K562 (cell line): ENCODE data around the gene TMEM126A. TPM values are rescaled to one million over a fixed set of nuclear protein-coding genes. Genes with fewer than 3 reads are reported as not detected.

ENCODE experiments used
- ADNP ChIP-seq: fragments of 200-800 bp; sonication (Bioruptor generic); IDR thresholded peaks from 2 replicates; pipeline ENCODE4 v1.6.1; 2016; ENCODE audit warnings: missing genetic modification characterization, missing compliant biosample characterization
- ARID2 ChIP-seq: fragments of 450-650 bp; IDR thresholded peaks from 2 replicates; pipeline ENCODE4 v1.6.1; 2017; ENCODE audit warnings: antibody characterized with exemption, mild to moderate bottlenecking
- BHLHE40 ChIP-seq: IDR thresholded peaks from 2 replicates; pipeline ENCODE4 v1.6.1; 2011; ENCODE audit warnings: low read length, improper control_type of control experiment
- CGGBP1 ChIP-seq: fragments of 250-450 bp; sonication (Bioruptor Pico); IDR thresholded peaks from 2 replicates; pipeline ENCODE4 v1.9.0; 2021; ENCODE audit warnings: mild to moderate bottlenecking
- FOXA3 ChIP-seq, 2 experiments: fragments of 450-650 bp in 1 of 2; sonication (generic) in 1 of 2; formaldehyde crosslinking; IDR thresholded peaks in 1 of 2; conservative IDR thresholded peaks in 1 of 2; 2 replicates each; pipeline versions ENCODE4 v1.4.0 to v1.8.0; 2020 to 2022; ENCODE audit warnings: mild to moderate bottlenecking in 2 of 2, missing genetic modification reagents in 1 of 2
- HDAC6 ChIP-seq: IDR thresholded peaks from 2 replicates; pipeline ENCODE4 v1.6.1; 2012; ENCODE audit warnings: low read depth, mild to moderate bottlenecking, control low read depth, inconsistent platforms, low read length, moderate library complexity
- LARP7 ChIP-seq: fragments of 450-650 bp; IDR thresholded peaks from 2 replicates; pipeline ENCODE4 v1.6.1; 2016
- MCM5 ChIP-seq: fragments of 450-650 bp; IDR thresholded peaks from 2 replicates; pipeline ENCODE4 v1.6.1; 2016; ENCODE audit warnings: low read depth
- NEUROD1 ChIP-seq: fragments of 150-350 bp; IDR thresholded peaks from 2 replicates; pipeline ENCODE4 v1.6.1; 2014; ENCODE audit warnings: borderline replicate concordance, low read length, low read depth; ENCODE audit not compliant: partially characterized antibody
- NFIC ChIP-seq: fragments of 450-650 bp; IDR thresholded peaks from 2 replicates; pipeline ENCODE4 v1.6.1; 2017; ENCODE audit warnings: mild to moderate bottlenecking, inconsistent platforms
- NR2C2 ChIP-seq, 2 experiments: fragments of 200-800 bp in 1 of 2; sonication (Bioruptor generic) in 1 of 2; sonication (generic) in 1 of 2; formaldehyde crosslinking in 1 of 2; IDR thresholded peaks; 2 replicates each; pipeline versions ENCODE4 v1.6.1 to v1.8.0; 2016 to 2022; ENCODE audit warnings: mild to moderate bottlenecking in 1 of 2, missing compliant biosample characterization in 1 of 2, missing genetic modification characterization in 1 of 2, missing genetic modification reagents in 1 of 2
- POU5F1 ChIP-seq: fragments of 150-350 bp; IDR thresholded peaks from 2 replicates; pipeline ENCODE4 v1.6.1; 2014; ENCODE audit warnings: borderline replicate concordance, low read length, low read depth, mild to moderate bottlenecking; ENCODE audit not compliant: partially characterized antibody
- ZBTB11 ChIP-seq, 3 experiments: fragments of 200-800 bp in 1 of 3; fragments of 250-450 bp in 1 of 3; fragments of 450-650 bp in 1 of 3; sonication (Bioruptor Pico) in 1 of 3; sonication (Bioruptor generic) in 1 of 3; formaldehyde crosslinking in 1 of 3; IDR thresholded peaks; 2 replicates each; pipeline versions ENCODE4 v1.6.1 to v1.8.0; 2016 to 2022; ENCODE audit warnings: mild to moderate bottlenecking in 2 of 3, missing genetic modification characterization in 2 of 3, missing compliant biosample characterization in 1 of 3, moderate library complexity in 1 of 3
- ZKSCAN8 ChIP-seq: fragments of 200-800 bp; sonication (Bioruptor generic); IDR thresholded peaks from 2 replicates; pipeline ENCODE4 v1.6.1; 2016; ENCODE audit warnings: missing genetic modification characterization, missing compliant biosample characterization
- ZNF133 ChIP-seq: fragments of 250-450 bp; sonication (Bioruptor Pico); IDR thresholded peaks from 2 replicates; pipeline ENCODE4 v1.4.0; 2020; ENCODE audit warnings: mild to moderate bottlenecking
- polyA plus RNA-seq, 8 experiments: library from polyadenylated mRNA; depleted of rRNA in 4 of 8; stranded (reverse) in 5 of 8; unstranded in 3 of 8; fragments of >200 nt; fragmentation: Nextera tagmentation in 2 of 8; fragmentation: Illumina TruSeq in 1 of 8; extraction: Ambion mirVana in 2 of 8; extraction: Trizol in 1 of 8; gene quantifications; 2 replicates each; pipeline versions ENCODE4 v1.2.1 to v1.2.3, GENCODE V29; 2011 to 2014; ENCODE audit warnings: inconsistent platforms in 1 of 8, missing spikeins in 1 of 8
- total RNA-seq, 7 experiments: library from RNA; depleted of rRNA in 6 of 7; stranded (reverse); fragments of >200 nt in 6 of 7; fragmentation: Illumina TruSeq in 2 of 7; extraction: Trizol in 2 of 7; gene quantifications; 2 replicates each; pipeline versions ENCODE4 v1.2.1 to v1.2.3, GENCODE V29; 2011 to 2021; ENCODE audit warnings: low replicate concordance in 1 of 7
- TF ChIP-seq, protein P1 (sequence below): fragments of 450-650 bp; formaldehyde crosslinking; IDR thresholded peaks from 2 replicates; pipeline ENCODE4 v1.4.0; 2020; ENCODE audit warnings: mild to moderate bottlenecking, moderate library complexity
- TF ChIP-seq, protein P2 (sequence below): sonication (generic); formaldehyde crosslinking; IDR thresholded peaks from 2 replicates; pipeline ENCODE4 v1.8.1; 2023; ENCODE audit warnings: mild to moderate bottlenecking, missing genetic modification reagents
- TF ChIP-seq, protein P3 (sequence below): fragments of 450-650 bp; formaldehyde crosslinking; IDR thresholded peaks from 2 replicates; pipeline ENCODE4 v1.4.0; 2022; ENCODE audit warnings: missing genetic modification characterization

The TMEM126A gene
- total and polyA plus RNA-seq, 9 of the 15 experiments (the other 6 are each of a cell fraction or from before 2014, with no cell fraction given) = 19.3 to 154 (median 56.3) TPM

DNA sequence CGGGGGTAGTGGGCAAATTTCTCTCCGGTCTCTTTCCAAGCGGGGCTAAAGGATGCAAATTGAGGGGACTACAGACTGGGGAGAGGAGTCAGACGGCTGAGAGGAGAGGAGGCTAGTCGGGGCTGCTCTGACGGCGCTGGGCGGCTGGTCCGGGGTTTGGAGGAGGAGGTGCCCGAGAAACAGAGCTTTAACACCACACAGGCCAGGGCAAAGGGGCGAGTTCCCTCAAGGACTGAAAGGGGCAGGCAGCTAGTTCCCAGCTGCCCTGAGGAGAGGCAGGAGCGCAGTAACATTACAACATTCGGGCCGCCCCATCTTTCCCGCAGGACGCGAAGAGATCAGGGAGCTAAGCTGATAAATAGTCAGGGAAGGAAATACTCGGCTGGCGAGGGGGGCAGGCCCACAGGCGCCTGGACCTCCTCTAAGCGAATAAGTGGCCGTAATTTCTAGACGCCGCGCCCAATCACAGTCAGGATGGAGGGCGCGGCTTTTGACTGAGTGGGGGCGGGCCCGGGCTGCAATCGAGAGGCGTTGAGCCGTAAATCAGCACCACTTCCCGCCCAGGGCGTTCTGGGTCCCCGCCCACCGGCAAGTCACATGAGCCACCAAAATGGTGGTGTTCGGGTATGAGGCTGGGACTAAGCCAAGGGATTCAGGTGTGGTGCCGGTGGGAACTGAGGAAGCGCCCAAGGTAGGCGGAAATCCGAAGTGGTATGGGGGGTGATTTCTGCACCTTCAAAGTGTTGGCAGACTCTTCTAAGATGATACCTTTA lies 19.6 kb upstream of the TMEM126A start, which contains the start of gene TMEM126B (continued):
- TF ChIP-seq FOXA3 (CRISPR knock-in tag; conservative IDR thresholded peaks at IDR 0.05 in 1 of 2, IDR thresholded peaks at IDR 0.05 in 1 of 2) (no peak), BHLHE40 (peak; percentile 68), POU5F1 (no peak), NEUROD1 (peak; percentile 35), NR2C2 (CRISPR knock-in tag; IDR thresholded peaks at IDR 0.05) (no peak), NR2C2 (tag; IDR thresholded peaks at IDR 0.05) (peak; percentile 26; the same call in 1 of the 2 replicates), HDAC6 (no peak), NFIC (peak; percentile 76), ARID2 (peak; percentile 45; the same call in 1 of the 2 replicates), LARP7 (no peak), MCM5 (no peak), ZKSCAN8 (no peak), ADNP (no peak), CGGBP1 (no peak), ZBTB11 (CRISPR knock-in tag; IDR thresholded peaks at IDR 0.05) (no peak), ZNF133 (CRISPR knock-in tag) (no peak)
- TF ChIP-seq, protein P1, sequence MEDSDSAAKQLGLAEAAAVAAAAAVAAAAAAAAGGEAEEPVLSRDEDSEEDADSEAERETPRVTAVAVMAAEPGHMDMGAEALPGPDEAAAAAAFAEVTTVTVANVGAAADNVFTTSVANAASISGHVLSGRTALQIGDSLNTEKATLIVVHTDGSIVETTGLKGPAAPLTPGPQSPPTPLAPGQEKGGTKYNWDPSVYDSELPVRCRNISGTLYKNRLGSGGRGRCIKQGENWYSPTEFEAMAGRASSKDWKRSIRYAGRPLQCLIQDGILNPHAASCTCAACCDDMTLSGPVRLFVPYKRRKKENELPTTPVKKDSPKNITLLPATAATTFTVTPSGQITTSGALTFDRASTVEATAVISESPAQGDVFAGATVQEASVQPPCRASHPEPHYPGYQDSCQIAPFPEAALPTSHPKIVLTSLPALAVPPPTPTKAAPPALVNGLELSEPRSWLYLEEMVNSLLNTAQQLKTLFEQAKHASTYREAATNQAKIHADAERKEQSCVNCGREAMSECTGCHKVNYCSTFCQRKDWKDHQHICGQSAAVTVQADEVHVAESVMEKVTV (CRISPR knock-in tag) = no peak
- TF ChIP-seq, protein P2, sequence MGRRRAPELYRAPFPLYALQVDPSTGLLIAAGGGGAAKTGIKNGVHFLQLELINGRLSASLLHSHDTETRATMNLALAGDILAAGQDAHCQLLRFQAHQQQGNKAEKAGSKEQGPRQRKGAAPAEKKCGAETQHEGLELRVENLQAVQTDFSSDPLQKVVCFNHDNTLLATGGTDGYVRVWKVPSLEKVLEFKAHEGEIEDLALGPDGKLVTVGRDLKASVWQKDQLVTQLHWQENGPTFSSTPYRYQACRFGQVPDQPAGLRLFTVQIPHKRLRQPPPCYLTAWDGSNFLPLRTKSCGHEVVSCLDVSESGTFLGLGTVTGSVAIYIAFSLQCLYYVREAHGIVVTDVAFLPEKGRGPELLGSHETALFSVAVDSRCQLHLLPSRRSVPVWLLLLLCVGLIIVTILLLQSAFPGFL (CRISPR knock-in tag) = 0 out of 2 replicates have a peak, but pooled peaks have one; percentile 4
- TF ChIP-seq, protein P3, sequence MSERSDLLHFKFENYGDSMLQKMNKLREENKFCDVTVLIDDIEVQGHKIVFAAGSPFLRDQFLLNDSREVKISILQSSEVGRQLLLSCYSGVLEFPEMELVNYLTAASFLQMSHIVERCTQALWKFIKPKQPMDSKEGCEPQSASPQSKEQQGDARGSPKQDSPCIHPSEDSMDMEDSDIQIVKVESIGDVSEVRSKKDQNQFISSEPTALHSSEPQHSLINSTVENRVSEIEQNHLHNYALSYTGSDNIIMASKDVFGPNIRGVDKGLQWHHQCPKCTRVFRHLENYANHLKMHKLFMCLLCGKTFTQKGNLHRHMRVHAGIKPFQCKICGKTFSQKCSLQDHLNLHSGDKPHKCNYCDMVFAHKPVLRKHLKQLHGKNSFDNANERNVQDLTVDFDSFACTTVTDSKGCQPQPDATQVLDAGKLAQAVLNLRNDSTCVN (CRISPR knock-in tag) = no peak
